Loucy (cell line): Measurements from ENCODE around the gene CFP.

Experiments used
- EZH2phosphoT487 ChIP-seq: fragments of 200-600 bp; IDR thresholded peaks from 2 replicates; pipeline ENCODE4 v1.6.1; 2018; ENCODE audit warnings: antibody characterized with exemption, mild to moderate bottlenecking, moderate library complexity, borderline replicate concordance
- TF ChIP-seq, protein P1 (sequence below): fragments of 200-600 bp; sonication (generic); conservative IDR thresholded peaks from 2 replicates; pipeline ENCODE4 v1.5.1; 2014; ENCODE audit warnings: mild to moderate bottlenecking, antibody characterized with exemption, low read length

GRCh38 chrX:47637546-47638195, 7.9 kb upstream of the CFP start:
- TF ChIP-seq, protein P1, sequence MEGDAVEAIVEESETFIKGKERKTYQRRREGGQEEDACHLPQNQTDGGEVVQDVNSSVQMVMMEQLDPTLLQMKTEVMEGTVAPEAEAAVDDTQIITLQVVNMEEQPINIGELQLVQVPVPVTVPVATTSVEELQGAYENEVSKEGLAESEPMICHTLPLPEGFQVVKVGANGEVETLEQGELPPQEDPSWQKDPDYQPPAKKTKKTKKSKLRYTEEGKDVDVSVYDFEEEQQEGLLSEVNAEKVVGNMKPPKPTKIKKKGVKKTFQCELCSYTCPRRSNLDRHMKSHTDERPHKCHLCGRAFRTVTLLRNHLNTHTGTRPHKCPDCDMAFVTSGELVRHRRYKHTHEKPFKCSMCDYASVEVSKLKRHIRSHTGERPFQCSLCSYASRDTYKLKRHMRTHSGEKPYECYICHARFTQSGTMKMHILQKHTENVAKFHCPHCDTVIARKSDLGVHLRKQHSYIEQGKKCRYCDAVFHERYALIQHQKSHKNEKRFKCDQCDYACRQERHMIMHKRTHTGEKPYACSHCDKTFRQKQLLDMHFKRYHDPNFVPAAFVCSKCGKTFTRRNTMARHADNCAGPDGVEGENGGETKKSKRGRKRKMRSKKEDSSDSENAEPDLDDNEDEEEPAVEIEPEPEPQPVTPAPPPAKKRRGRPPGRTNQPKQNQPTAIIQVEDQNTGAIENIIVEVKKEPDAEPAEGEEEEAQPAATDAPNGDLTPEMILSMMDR, result no peak
- TF ChIP-seq EZH2phosphoT487, result no peak
